Karpas-422 (cell line): ENCODE results near the gene HARS2. TPM values are rescaled to one million over a fixed set of nuclear protein-coding genes. Genes with fewer than 3 reads are reported as not detected.
"Not testable (repeated sequence)": the region's sequence is repeated elsewhere in the genome, so short reads cannot be mapped to it uniquely, and the experiment has no call there.

Source experiments
- DNase-seq: peaks from one replicate; pipeline ENCODE4 v3.0.0-alpha.2; 2015
- H2AFZ ChIP-seq: fragments of 200-600 bp; sonication (generic); 2 replicates; pipeline ENCODE4 v1.6.1; 2014; ENCODE audit warnings: antibody characterized with exemption, low read length, mixed read lengths
- H3K27ac ChIP-seq: fragments of 200-600 bp; sonication (generic); 2 replicates; pipeline ENCODE4 v1.5.1; 2014; ENCODE audit warnings: mild to moderate bottlenecking, low read length, moderate library complexity
- H3K27me3 ChIP-seq: fragments of 200-600 bp; sonication (generic); 2 replicates; pipeline ENCODE4 v1.6.1; 2014; ENCODE audit warnings: low read length, mixed read lengths
- H3K36me3 ChIP-seq: fragments of 200-600 bp; sonication (generic); 2 replicates; pipeline ENCODE4 v1.6.1; 2014; ENCODE audit warnings: low read length, mixed read lengths; ENCODE audit not compliant: insufficient read depth
- H3K4me1 ChIP-seq: fragments of 200-600 bp; sonication (generic); 2 replicates; pipeline ENCODE4 v1.6.1; 2014; ENCODE audit warnings: mild to moderate bottlenecking, low read length, mixed read lengths
- H3K4me2 ChIP-seq: fragments of 200-600 bp; sonication (generic); 2 replicates; pipeline ENCODE4 v1.6.1; 2014; ENCODE audit warnings: low read length, low read depth, mild to moderate bottlenecking; ENCODE audit not compliant: poor library complexity, severe bottlenecking
- H3K4me3 ChIP-seq: fragments of 200-600 bp; sonication (generic); 2 replicates; pipeline ENCODE4 v1.5.1; 2014; ENCODE audit warnings: mild to moderate bottlenecking, antibody characterized with exemption, low read length, mixed read lengths
- H3K79me2 ChIP-seq: fragments of 200-600 bp; sonication (generic); 2 replicates; pipeline ENCODE4 v1.6.1; 2014; ENCODE audit warnings: mild to moderate bottlenecking, low read length, mixed read lengths
- H3K9ac ChIP-seq: fragments of 200-600 bp; sonication (generic); 2 replicates; pipeline ENCODE4 v1.6.0; 2014; ENCODE audit warnings: low read length
- H3K9me2 ChIP-seq: fragments of 200-600 bp; sonication (generic), shearing (Covaris generic); replicated peaks from 2 replicates; pipeline ENCODE4 v1.6.0; 2014; ENCODE audit warnings: mild to moderate bottlenecking, low read length, moderate library complexity; ENCODE audit not compliant: insufficient read depth
- H3K9me3 ChIP-seq: fragments of 300-700, 200-600 bp; sonication (generic); 2 replicates; pipeline ENCODE4 v1.6.1; 2014; ENCODE audit warnings: low read length, mixed read lengths
- H4K20me1 ChIP-seq: fragments of 200-600 bp; sonication (generic); 2 replicates; pipeline ENCODE4 v1.6.1; 2014; ENCODE audit warnings: mild to moderate bottlenecking, antibody characterized with exemption, low read length, low read depth; ENCODE audit not compliant: insufficient read depth
- total RNA-seq: library from RNA; depleted of rRNA; stranded (reverse); fragments of >200 nt; shearing (Covaris generic); gene quantifications from 2 replicates; pipeline ENCODE4 v1.2.3, GENCODE V29; 2014; ENCODE audit warnings: low replicate concordance

HARS2 gene
- total RNA-seq, 1 experiment from 2014 or later: 18.1 TPM

- peak overlapping the region; percentile 56; the same call in 1 of the 2 replicates for H2AFZ ChIP-seq
- no peaks in the 10 kb centered on the region for H3K9me3 ChIP-seq
- peaks cover 6% of the 10 kb centered on the region for H3K36me3 ChIP-seq
- H4K20me1 ChIP-seq: no peaks in the 10 kb centered on the region
- peak; percentile 58 for DNase-seq
- no peak overlapping the region for H3K27ac ChIP-seq
- H3K4me2 ChIP-seq: peak overlapping the region; percentile 56
- H3K4me3 ChIP-seq: peak overlapping the region; percentile 41; the same call in 1 of the 2 replicates
- H3K27me3 ChIP-seq: no peaks in the 10 kb centered on the region
- no peaks in the 10 kb centered on the region for H3K9me2 ChIP-seq
- H3K79me2 ChIP-seq: no peaks in the 10 kb centered on the region
- peaks cover 7% of the 10 kb centered on the region for H3K4me1 ChIP-seq
- H3K9ac ChIP-seq: 0 out of 2 replicates have a peak overlapping the region, but pooled peaks have one; percentile 15
Measured at GRCh38 chr5:140710899-140711552, 19.8 kb downstream of the HARS2 start.

GRCh38 chr5:140711794-140712193, 20.5 kb downstream of the HARS2 start:
- Histone ChIP-seq H3K9me3 (no peaks in the 10 kb centered on the region), H3K9ac (no peak overlapping the region), H3K27me3 (no peaks in the 10 kb centered on the region), H3K79me2 (no peaks in the 10 kb centered on the region), H3K9me2 (no peaks in the 10 kb centered on the region), H3K36me3 (no peaks in the 10 kb centered on the region), H2AFZ (no peak overlapping the region), H3K4me2 (no peak overlapping the region), H3K27ac (no peak overlapping the region), H4K20me1 (no peaks in the 10 kb centered on the region), H3K4me3 (no peak overlapping the region), H3K4me1 (peaks cover 7% of the 10 kb centered on the region)
- no peak for DNase-seq

- H3K4me3 ChIP-seq: no peak overlapping the region
Measured at GRCh38 chr5:140713562-140714094, 22.4 kb downstream of the HARS2 start.

GRCh38 chr5:140716238-140716637, 25.0 kb downstream of the HARS2 start:
- H3K4me2 ChIP-seq, H3K4me3 ChIP-seq, H3K4me1 ChIP-seq, H3K27ac ChIP-seq, H3K9me2 ChIP-seq, H3K9ac ChIP-seq, H2AFZ ChIP-seq, H4K20me1 ChIP-seq, H3K27me3 ChIP-seq, H3K9me3 ChIP-seq, DNase-seq, H3K79me2 ChIP-seq, H3K36me3 ChIP-seq: not testable (repeated sequence)

More at GRCh38 chr5:140713562-140714094, 22.4 kb downstream of the HARS2 start:
- Histone ChIP-seq H3K4me2 (no peak overlapping the region), H2AFZ (no peak overlapping the region), H3K79me2 (no peaks in the 10 kb centered on the region), H3K9me3 (no peaks in the 10 kb centered on the region), H3K9ac (no peak overlapping the region), H3K36me3 (no peaks in the 10 kb centered on the region), H3K4me1 (peaks cover 7% of the 10 kb centered on the region), H4K20me1 (no peaks in the 10 kb centered on the region), H3K27me3 (no peaks in the 10 kb centered on the region), H3K27ac (no peak overlapping the region), H3K9me2 (no peaks in the 10 kb centered on the region)
- DNase-seq: no peak

- no peaks in the 10 kb centered on the region for H3K27me3 ChIP-seq
- H3K79me2 ChIP-seq: no peaks in the 10 kb centered on the region
- H3K4me3 ChIP-seq: no peak overlapping the region
- no peak overlapping the region for H3K4me2 ChIP-seq
- H3K4me1 ChIP-seq: no peaks in the 10 kb centered on the region
- no peaks in the 10 kb centered on the region for H4K20me1 ChIP-seq
- no peaks in the 10 kb centered on the region for H3K9me3 ChIP-seq
- H3K9ac ChIP-seq: no peak overlapping the region
- no peak overlapping the region for H2AFZ ChIP-seq
- no peaks in the 10 kb centered on the region for H3K36me3 ChIP-seq
- no peak overlapping the region for H3K27ac ChIP-seq
- H3K9me2 ChIP-seq: no peaks in the 10 kb centered on the region
- DNase-seq: no peak
Measured at GRCh38 chr5:140718266-140718592, 27.0 kb downstream of the HARS2 start.

- H3K9me2 ChIP-seq, H2AFZ ChIP-seq, H3K4me1 ChIP-seq, H3K4me2 ChIP-seq, H3K9me3 ChIP-seq, H3K27me3 ChIP-seq, H4K20me1 ChIP-seq, H3K4me3 ChIP-seq, H3K27ac ChIP-seq, H3K9ac ChIP-seq, DNase-seq, H3K79me2 ChIP-seq, H3K36me3 ChIP-seq: not testable (repeated sequence)
Measured at GRCh38 chr5:140720738-140721137, 29.5 kb downstream of the HARS2 start.

GRCh38 chr5:140721395-140721794, 30.1 kb downstream of the HARS2 start:
- not testable (repeated sequence) for H3K27me3 ChIP-seq, H3K27ac ChIP-seq, H3K4me2 ChIP-seq, H3K4me3 ChIP-seq, H3K9me2 ChIP-seq, H2AFZ ChIP-seq, H3K9me3 ChIP-seq, H4K20me1 ChIP-seq, H3K9ac ChIP-seq, DNase-seq, H3K79me2 ChIP-seq, H3K4me1 ChIP-seq, H3K36me3 ChIP-seq

GRCh38 chr5:140725799-140726471, 34.7 kb downstream of the HARS2 start:
- H4K20me1 ChIP-seq: no peaks in the 10 kb centered on the region
- H3K9me2 ChIP-seq: no peaks in the 10 kb centered on the region
- no peak overlapping the region for H3K4me2 ChIP-seq
- no peaks in the 10 kb centered on the region for H3K79me2 ChIP-seq
- no peak overlapping the region for H3K27ac ChIP-seq
- H3K9ac ChIP-seq: no peak overlapping the region
- no peak overlapping the region for H2AFZ ChIP-seq
- no peak for DNase-seq
- no peaks in the 10 kb centered on the region for H3K36me3 ChIP-seq
- no peaks in the 10 kb centered on the region for H3K4me1 ChIP-seq
- no peak overlapping the region for H3K4me3 ChIP-seq
- H3K27me3 ChIP-seq: no peaks in the 10 kb centered on the region
- H3K9me3 ChIP-seq: no peaks in the 10 kb centered on the region
